ENCODE data around the gene EXOC4.

GRCh38 chr7:133300811-133301210 lies 47.9 kb downstream of the EXOC4 start:
- TF ChIP-seq CTCF (conservative IDR thresholded peaks at IDR 0.05 in 1 of 2, IDR thresholded peaks at IDR 0.05 in 1 of 2; ENCODE audit: low read depth in 1 of 2, low read length in 2 of 2) (no peak), EZH2 (IDR thresholded peaks at IDR 0.05; ENCODE audit: low read length, missing control alignments) (no peak)

All from fibroblast of lung (primary cell).